Measurements from ENCODE around the gene FZD2.

Gene FZD2

GRCh38 chr17:44607836-44608690 is 50.8 kb downstream of the FZD2 start:
- no peaks in the 10 kb centered on the region for H3K27me3 ChIP-seq (ENCODE audit: control insufficient read depth, insufficient read depth, low read length)
- H3K36me3 ChIP-seq (ENCODE audit: control insufficient read depth, insufficient read depth, low read length): no peaks in the 10 kb centered on the region
- no peak overlapping the region for H3K27ac ChIP-seq (ENCODE audit: low read length)
- H3K4me3 ChIP-seq (ENCODE audit: low read length): no peak overlapping the region
- H3K9me3 ChIP-seq (ENCODE audit: control insufficient read depth, insufficient read depth, low read length): no peaks in the 10 kb centered on the region
- peak; percentile 33 for DNase-seq (ENCODE audit: low read depth, low spot score)
- peaks cover 8% of the 10 kb centered on the region for H3K4me1 ChIP-seq (ENCODE audit: control insufficient read depth, insufficient read depth, low read length)
- WGBS (ENCODE audit: insufficient coverage, insufficient read length): no CpG with 5 or more reads among the region's 10 CpGs

- no CpG with 5 or more reads among the region's 6 CpGs for WGBS (ENCODE audit: insufficient coverage, insufficient read length)
- no peak for DNase-seq (ENCODE audit: low read depth, low spot score)
- no peak overlapping the region for H3K4me3 ChIP-seq (ENCODE audit: low read length)
- peaks cover 8% of the 10 kb centered on the region for H3K4me1 ChIP-seq (ENCODE audit: control insufficient read depth, insufficient read depth, low read length)
- no peaks in the 10 kb centered on the region for H3K36me3 ChIP-seq (ENCODE audit: control insufficient read depth, insufficient read depth, low read length)
- no peaks in the 10 kb centered on the region for H3K27me3 ChIP-seq (ENCODE audit: control insufficient read depth, insufficient read depth, low read length)
- no peaks in the 10 kb centered on the region for H3K9me3 ChIP-seq (ENCODE audit: control insufficient read depth, insufficient read depth, low read length)
- no peak overlapping the region for H3K27ac ChIP-seq (ENCODE audit: low read length)
Measured at GRCh38 chr17:44608727-44609435, 51.6 kb downstream of the FZD2 start.

- Histone ChIP-seq H3K27ac (ENCODE audit: low read length) (no peak overlapping the region), H3K4me1 (ENCODE audit: control insufficient read depth, insufficient read depth, low read length) (peaks cover 8% of the 10 kb centered on the region), H3K4me3 (ENCODE audit: low read length) (no peak overlapping the region), H3K27me3 (ENCODE audit: control insufficient read depth, insufficient read depth, low read length) (no peaks in the 10 kb centered on the region), H3K36me3 (ENCODE audit: control insufficient read depth, insufficient read depth, low read length) (no peaks in the 10 kb centered on the region), H3K9me3 (ENCODE audit: control insufficient read depth, insufficient read depth, low read length) (no peaks in the 10 kb centered on the region)
- DNase-seq (ENCODE audit: low read depth, low spot score): no peak
- WGBS (ENCODE audit: insufficient coverage, insufficient read length): no CpG with 5 or more reads among the region's 4 CpGs
Measured at GRCh38 chr17:44610331-44610730, 53.0 kb downstream of the FZD2 start.

Measured in iPS DF 6.9 (cell line).